GM18909 (cell line): Measurements from ENCODE around the gene MAGI1.

Experiments
- ATAC-seq: cut with Tn5 transposase; IDR thresholded peaks from one replicate; pipeline ENCODE4 v1.9.1; 2021; ENCODE audit warnings: mild to moderate bottlenecking; ENCODE audit not compliant: unreplicated experiment, poor library complexity

The MAGI1 gene

GRCh38 chr3:65659396-65659795 lies 379.3 kb downstream of the MAGI1 start:
- ATAC-seq, result no peak

GRCh38 chr3:65658401-65658800 lies 380.3 kb downstream of the MAGI1 start:
- ATAC-seq, result no peak

GRCh38 chr3:65655061-65655460 lies 383.7 kb downstream of the MAGI1 start:
- ATAC-seq, result no peak

- ATAC-seq, result no peak
Observed at GRCh38 chr3:65653731-65654130, 385.0 kb downstream of the MAGI1 start.

GRCh38 chr3:65650247-65650646 lies 388.5 kb downstream of the MAGI1 start:
- ATAC-seq, result no peak

- no peak for ATAC-seq
Observed at GRCh38 chr3:65647369-65647768, 391.3 kb downstream of the MAGI1 start.

- ATAC-seq, result no peak
Observed at GRCh38 chr3:65642883-65643282, 395.8 kb downstream of the MAGI1 start.

GRCh38 chr3:65641777-65642176 lies 396.9 kb downstream of the MAGI1 start:
- ATAC-seq, result no peak

GRCh38 chr3:65641045-65641444 lies 397.7 kb downstream of the MAGI1 start:
- ATAC-seq, result no peak

- ATAC-seq, result no peak
Observed at GRCh38 chr3:65639444-65639843, 399.3 kb downstream of the MAGI1 start.

- ATAC-seq, result no peak
Observed at GRCh38 chr3:65638301-65638700, 400.4 kb downstream of the MAGI1 start.

GRCh38 chr3:65636326-65636725 lies 402.4 kb downstream of the MAGI1 start:
- ATAC-seq, result no peak

- no peak for ATAC-seq
Observed at GRCh38 chr3:65635657-65636056, 403.1 kb downstream of the MAGI1 start.

- no peak for ATAC-seq
Observed at GRCh38 chr3:65633018-65633638, 405.6 kb downstream of the MAGI1 start.

GRCh38 chr3:65632414-65632813 lies 406.3 kb downstream of the MAGI1 start:
- no peak for ATAC-seq

- no peak for ATAC-seq
Observed at GRCh38 chr3:65628978-65629377, 409.7 kb downstream of the MAGI1 start.

GRCh38 chr3:65627062-65627461 lies 411.7 kb downstream of the MAGI1 start:
- ATAC-seq, result no peak

GRCh38 chr3:65625305-65625704 lies 413.4 kb downstream of the MAGI1 start:
- no peak for ATAC-seq

GRCh38 chr3:65623362-65623761 lies 415.4 kb downstream of the MAGI1 start:
- no peak for ATAC-seq

- no peak for ATAC-seq
Observed at GRCh38 chr3:65619888-65620287, 418.8 kb downstream of the MAGI1 start.

GRCh38 chr3:65619451-65619881 lies 419.3 kb downstream of the MAGI1 start:
- no peak for ATAC-seq

- no peak for ATAC-seq
Observed at GRCh38 chr3:65618599-65618998, 420.1 kb downstream of the MAGI1 start.

- ATAC-seq, result no peak
Observed at GRCh38 chr3:65617787-65618186, 420.9 kb downstream of the MAGI1 start.
